Colonic mucosa (tissue), 4 donors: ENCODE data around the gene COL19A1. TPM values are rescaled to one million over a fixed set of nuclear protein-coding genes. Genes with fewer than 3 reads are reported as not detected.
"Not testable (repeated sequence)": the region's sequence is repeated elsewhere in the genome, so short reads cannot be mapped to it uniquely, and the experiment has no call there.

Experiments
- DNase-seq: peaks from one replicate; pipeline ENCODE4 v3.0.0-alpha.2; 2020
- H3K27ac ChIP-seq: fragments of 200-600 bp; one replicate; pipeline ENCODE4 v1.8.0; 2021
- H3K27me3 ChIP-seq: fragments of 200-600 bp; one replicate; pipeline ENCODE4 v1.8.0; 2021
- H3K36me3 ChIP-seq: fragments of 200-600 bp; one replicate; pipeline ENCODE4 v1.8.0; 2021
- H3K4me1 ChIP-seq: fragments of 200-600 bp; one replicate; pipeline ENCODE4 v1.8.0; 2021; ENCODE audit warnings: mild to moderate bottlenecking
- H3K4me3 ChIP-seq: fragments of 200-600 bp; one replicate; pipeline ENCODE4 v1.8.0; 2021
- H3K9ac ChIP-seq, 2 donors: one replicate each; pipeline ENCODE4 v1.7.0; 2013; ENCODE audit warnings: control low read depth in 2 of 2, low read depth in 2 of 2, low read length in 2 of 2
- H3K9me3 ChIP-seq: fragments of 200-600 bp; one replicate; pipeline ENCODE4 v1.8.0; 2021
- CTCF ChIP-seq: fragments of 200-600 bp; IDR thresholded peaks from one replicate; pipeline ENCODE4 v1.8.0; 2022; ENCODE audit warnings: antibody characterized with exemption, mild to moderate bottlenecking
- intact Hi-C: fragments of 100-400 bp; cut with DNase I; formaldehyde crosslinking; loops from one replicate; pipeline ENCODE4 v1.14.1; 2022
- total RNA-seq, 2 donors: library from RNA; stranded (reverse); fragmentation: NEBNext Ultra II Directional in 1 of 2; extraction: Animal tissue kit (Norgen Biotek cat#: 25700) in 1 of 2; gene quantifications; one replicate each; pipeline ENCODE4 v1.2.1, GENCODE V29; 2021
- donor health status: healthy.
- donor health status: DM: no; HTN: no; CAD: no.
- donor health status: DM: no; HTN: no; CAD: no.

The COL19A1 gene
- total RNA-seq, 2 donors from 2014 or later = 0.22 to 0.56 TPM

GRCh38 chr6:69957985-69958559 lies 91.7 kb downstream of the COL19A1 start:
- no peak for TF ChIP-seq CTCF
- no peaks in the 10 kb centered on the region for H3K27me3 ChIP-seq
- intact Hi-C loops = no loop called here
- H3K27ac ChIP-seq = no peak overlapping the region
- H3K4me3 ChIP-seq = no peak overlapping the region
- DNase-seq = no peak
- no peaks in the 10 kb centered on the region for H3K4me1 ChIP-seq
- no peaks in the 10 kb centered on the region for H3K36me3 ChIP-seq
- H3K9ac ChIP-seq = no peak overlapping the region
- no peaks in the 10 kb centered on the region for H3K9me3 ChIP-seq

- Histone ChIP-seq H3K27ac (no peak overlapping the region), H3K9ac (no peak overlapping the region), H3K27me3 (no peaks in the 10 kb centered on the region), H3K4me1 (no peaks in the 10 kb centered on the region), H3K9me3 (no peaks in the 10 kb centered on the region), H3K4me3 (no peak overlapping the region), H3K36me3 (no peaks in the 10 kb centered on the region)
- no peak for TF ChIP-seq CTCF
- no peak for DNase-seq
- intact Hi-C loops = no loop called here
These were observed 92.6 kb downstream of the COL19A1 start for GRCh38 chr6:69958978-69959377.

GRCh38 chr6:69965974-69966373 lies 99.6 kb downstream of the COL19A1 start:
- H3K9ac ChIP-seq, intact Hi-C loops, H3K4me1 ChIP-seq, DNase-seq, H3K4me3 ChIP-seq, H3K27me3 ChIP-seq, H3K27ac ChIP-seq, H3K36me3 ChIP-seq, H3K9me3 ChIP-seq: not testable (repeated sequence)

GRCh38 chr6:69973138-69973537 lies 106.8 kb downstream of the COL19A1 start:
- DNase-seq = no peak
- no peaks in the 10 kb centered on the region for H3K36me3 ChIP-seq
- no peaks in the 10 kb centered on the region for H3K4me1 ChIP-seq
- no peaks in the 10 kb centered on the region for H3K27me3 ChIP-seq
- TF ChIP-seq CTCF = no peak
- H3K27ac ChIP-seq = no peak overlapping the region
- H3K9me3 ChIP-seq = no peaks in the 10 kb centered on the region
- no peak overlapping the region for H3K9ac ChIP-seq
- intact Hi-C loops = no loop called here
- no peak overlapping the region for H3K4me3 ChIP-seq

GRCh38 chr6:69973763-69974162 lies 107.4 kb downstream of the COL19A1 start:
- Histone ChIP-seq H3K4me1 (no peaks in the 10 kb centered on the region), H3K4me3 (no peak overlapping the region), H3K27ac (no peak overlapping the region), H3K36me3 (no peaks in the 10 kb centered on the region), H3K9ac (no peak overlapping the region), H3K27me3 (no peaks in the 10 kb centered on the region), H3K9me3 (no peaks in the 10 kb centered on the region)
- TF ChIP-seq CTCF = no peak
- intact Hi-C loops = no loop called here
- DNase-seq = no peak

- no peaks in the 10 kb centered on the region for H3K27me3 ChIP-seq
- H3K4me3 ChIP-seq = no peak overlapping the region
- no peaks in the 10 kb centered on the region for H3K4me1 ChIP-seq
- no peaks in the 10 kb centered on the region for H3K9me3 ChIP-seq
- H3K9ac ChIP-seq = no peak overlapping the region
- no peak for DNase-seq
- intact Hi-C loops = no loop called here
- no peak for TF ChIP-seq CTCF
- no peak overlapping the region for H3K27ac ChIP-seq
- H3K36me3 ChIP-seq = no peaks in the 10 kb centered on the region
These were observed 107.8 kb downstream of the COL19A1 start for GRCh38 chr6:69974193-69974592.
